Hippocampal formation (tissue), 2 donors: ENCODE results near the gene TTLL8.

Experiments used
- DNase-seq, 2 donors: peaks; one replicate each; lab custom pipeline; 2025; lab: John Stamatoyannopoulos, UW

TTLL8 gene

DNA sequence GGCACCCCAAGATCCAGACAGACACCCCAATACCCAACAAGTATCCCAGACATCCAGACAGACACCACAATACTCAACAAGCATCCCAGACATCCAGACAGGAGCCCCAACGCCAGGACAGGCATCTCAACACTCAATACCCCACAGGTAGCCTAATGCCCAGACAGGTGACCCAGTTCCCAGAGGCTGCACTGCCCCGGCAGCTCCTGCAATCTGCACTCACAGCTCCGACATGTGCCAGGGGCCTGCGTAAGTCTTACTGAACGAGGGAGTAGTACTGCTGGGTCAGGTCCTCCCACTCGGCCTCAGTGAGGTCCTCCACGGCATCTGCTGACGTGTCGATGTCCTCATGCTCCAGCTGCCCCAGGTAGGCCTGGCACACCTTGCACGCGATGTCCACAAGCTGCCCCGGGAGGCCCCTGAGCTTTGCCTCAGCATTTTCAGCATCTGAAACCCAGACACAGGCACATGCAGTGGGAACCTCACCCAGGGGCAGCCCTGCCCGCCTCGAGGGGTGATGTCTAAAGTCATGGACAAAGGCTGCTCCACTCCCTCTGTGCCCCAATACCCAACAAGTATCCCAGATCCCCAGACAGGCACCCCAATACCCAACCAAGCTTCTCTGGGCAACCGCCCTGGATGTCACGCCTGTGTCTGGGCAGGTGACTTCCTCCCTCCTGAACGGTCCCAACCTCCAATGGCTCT, 16.6 kb downstream of the TTLL8 start:
- DNase-seq: no peak

DNA sequence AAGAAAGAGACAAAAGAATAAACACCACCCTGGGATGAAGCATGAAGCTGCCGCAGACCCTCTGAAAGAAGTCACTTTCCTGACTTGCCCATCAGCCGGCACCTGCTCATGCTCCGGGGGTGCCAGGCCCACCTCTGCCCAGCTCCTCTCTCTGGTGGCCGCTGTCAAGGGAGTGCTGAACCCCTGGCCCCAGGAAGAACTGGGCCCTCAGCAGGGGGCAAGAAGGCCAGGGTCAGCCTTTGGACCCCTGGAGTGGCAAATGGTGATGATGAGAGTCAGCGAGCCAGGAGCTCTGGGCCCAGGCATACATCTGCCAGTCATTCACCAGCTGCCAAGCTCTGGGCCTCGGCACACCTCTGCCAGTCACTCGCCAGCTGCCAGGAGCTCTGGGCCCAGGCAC, 17.4 kb downstream of the TTLL8 start:
- no peak for DNase-seq

DNA sequence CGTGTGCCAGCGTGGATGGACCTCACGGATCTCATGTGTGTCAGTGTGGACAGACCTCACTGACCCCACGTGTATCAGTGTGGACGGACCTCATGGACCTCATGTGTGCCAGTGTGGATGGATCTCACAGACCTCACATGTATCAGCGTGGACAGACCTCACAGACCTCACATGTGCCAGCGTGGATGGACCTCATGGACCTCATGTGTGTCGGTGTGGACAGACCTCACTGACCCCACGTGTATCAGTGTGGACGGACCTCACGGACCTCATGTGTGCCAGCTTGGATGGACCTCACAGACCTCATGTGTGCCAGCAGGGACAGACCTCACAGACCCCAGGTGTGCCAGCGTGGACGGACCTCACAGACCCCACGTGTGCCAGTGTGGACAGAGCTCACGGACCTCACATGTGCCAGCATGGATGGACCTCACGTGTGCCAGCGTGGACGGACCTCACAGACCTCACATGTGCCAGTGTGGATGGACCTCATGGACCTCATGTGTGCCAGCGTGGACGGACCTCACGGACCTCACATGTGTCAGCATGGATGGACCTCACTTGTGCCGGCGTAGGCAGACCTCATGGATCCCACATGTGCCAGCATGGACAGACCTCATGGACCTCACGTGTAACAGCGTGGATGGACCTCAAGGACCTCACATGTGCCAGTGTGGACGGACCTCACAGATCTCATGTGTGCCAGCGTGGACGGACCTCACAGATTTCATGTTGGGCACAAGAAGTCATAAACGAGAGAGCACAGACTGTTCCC, 18.2 kb downstream of the TTLL8 start:
- no peak for DNase-seq

DNA sequence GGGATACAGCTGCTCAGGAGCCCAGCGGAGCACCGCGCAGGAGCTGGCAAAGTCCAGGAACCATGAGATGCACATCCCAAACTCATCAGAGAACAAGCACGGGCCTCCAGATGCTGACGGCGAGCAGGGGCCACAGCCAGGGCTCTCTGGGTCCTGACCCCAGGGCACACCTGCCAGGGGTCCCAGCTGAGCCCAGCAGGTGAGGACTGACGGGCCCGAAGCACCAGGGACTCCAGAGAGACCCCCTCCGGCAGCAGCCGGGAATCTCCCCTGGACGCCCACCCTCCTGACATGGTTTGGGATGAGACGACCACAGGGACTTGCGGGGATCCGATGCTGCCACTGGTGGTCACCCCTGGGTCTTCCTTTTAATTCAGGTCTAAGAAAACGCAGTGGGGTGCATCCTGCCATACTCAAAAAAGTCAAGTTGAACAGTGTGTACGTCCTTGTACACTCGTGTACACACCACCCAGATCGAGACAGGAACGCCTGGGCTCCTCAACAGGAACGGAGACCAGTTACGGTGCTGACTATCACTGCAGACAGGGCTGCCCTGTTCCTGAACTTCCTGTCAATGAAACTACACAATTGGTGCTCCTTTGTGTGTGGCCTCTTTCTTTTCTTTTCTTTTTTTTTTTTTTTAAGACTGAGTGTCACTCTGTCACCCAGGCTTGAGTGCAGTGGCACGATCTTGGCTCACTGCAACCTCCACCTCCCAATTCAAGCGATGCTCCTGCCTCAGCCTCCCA, 21.9 kb downstream of the TTLL8 start:
- no peak for DNase-seq

DNA sequence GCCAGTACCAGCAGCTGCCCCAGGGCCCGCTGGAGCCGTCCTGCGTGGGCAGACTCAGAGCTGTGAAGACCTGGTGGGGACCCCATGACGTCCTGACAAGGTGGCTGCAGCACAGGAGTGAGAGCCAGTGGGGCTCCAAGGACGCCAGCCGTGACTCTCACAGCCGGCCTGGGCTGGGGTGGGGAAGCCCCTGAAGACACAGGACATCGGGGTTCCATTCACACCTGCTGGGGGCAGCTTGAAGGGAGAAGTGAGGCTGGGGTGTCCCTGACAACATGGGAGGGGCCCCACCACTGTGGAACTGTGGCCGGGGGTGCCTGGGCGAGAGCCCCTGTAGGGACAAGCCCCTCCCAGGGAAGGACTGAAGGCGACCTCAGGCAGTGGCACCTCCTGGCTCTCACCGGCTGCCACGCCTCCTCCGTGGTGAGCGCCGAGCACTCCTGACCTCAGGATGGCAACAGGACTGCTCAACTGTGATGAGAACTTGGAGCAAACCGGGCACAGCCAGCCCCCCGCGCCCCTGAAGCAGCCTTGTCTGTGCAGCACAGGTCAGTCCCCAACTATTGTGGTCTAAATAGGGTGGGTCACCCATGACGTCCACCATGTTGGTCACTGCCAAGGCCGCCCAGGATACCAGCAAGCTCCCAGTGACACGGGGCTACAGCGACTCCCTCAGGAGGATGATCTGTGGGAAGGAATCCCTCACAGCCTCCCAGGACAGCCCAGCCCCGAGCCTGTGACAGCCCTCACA, 22.8 kb downstream of the TTLL8 start:
- DNase-seq: no peak

DNA sequence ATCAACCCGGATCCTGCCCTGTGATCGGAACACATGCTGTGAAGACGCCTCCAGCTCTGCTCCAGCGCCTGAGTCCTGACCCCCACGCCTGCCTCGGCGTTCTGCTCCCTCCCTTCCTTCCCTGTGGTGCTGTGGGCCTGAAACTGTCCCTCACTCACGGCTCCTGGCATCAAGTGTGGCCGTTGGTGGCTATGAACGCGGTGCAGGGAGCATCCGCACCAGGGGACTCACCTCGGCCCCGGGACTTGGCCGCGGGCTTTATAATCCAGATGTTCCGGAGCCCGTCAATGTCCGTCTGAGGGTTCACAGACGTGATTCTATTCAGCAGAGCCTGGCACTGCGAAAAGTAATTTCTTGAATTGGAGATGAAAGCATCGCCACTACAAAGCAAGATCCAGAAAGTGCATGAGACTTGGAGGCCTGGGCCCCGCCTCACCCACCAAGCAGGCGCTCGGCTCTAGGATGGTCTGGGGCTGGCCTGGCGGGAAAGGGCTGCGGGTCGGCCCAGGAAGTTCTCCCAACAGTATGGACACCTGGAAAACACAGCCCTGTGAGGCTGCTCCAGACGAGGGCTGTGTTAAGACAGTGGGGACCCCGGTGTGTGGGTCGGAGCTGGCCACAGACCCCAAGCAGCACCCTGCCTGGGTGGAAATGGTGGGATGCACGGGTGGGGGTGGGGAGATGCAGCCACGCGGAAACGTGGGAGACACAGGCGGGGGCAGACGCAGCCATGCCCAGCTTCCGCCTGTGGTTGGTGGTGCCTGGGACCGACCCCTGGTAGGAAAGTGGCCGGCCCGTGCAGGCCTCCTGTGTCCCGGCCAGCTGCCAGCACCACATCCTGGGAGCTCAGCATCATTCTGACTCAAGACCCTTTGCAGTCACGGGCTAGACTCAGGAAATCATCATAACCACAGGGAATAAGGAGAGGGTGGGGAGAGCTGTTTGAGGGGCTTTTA, 23.7 kb downstream of the TTLL8 start:
- no peak for DNase-seq

DNA sequence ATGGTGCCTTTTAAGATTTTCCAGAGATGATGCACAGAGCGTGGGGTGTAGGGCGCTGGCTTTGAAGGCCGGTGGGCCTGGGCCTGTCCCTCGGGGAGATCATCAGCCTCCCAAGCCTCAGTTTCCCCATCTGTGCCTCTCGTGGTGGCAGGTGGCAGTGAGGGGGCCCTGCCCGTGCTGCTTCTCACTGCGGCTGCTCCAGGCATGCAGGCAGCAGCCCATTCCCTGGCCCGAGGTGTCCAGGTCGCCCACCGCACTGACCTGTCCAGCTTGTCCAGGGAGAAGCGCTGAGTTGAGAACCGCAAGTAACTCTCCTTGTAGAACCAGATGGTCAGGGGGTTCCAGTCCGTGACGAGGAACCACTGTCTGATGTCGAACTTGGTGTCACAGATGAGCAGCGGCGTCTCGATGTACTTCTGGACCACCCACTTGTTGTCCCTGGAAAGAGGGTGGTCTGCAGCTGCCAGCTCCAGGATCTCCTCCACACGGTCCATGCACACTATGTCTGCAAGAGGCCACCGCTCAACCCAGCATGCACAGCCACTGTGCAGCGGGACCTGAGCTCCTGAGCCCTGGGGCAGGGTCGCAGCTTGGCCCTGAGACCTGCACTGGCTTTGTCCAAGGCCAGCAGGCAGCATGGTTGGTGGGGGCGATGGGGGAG, 25.0 kb downstream of the TTLL8 start:
- no peak for DNase-seq

DNA sequence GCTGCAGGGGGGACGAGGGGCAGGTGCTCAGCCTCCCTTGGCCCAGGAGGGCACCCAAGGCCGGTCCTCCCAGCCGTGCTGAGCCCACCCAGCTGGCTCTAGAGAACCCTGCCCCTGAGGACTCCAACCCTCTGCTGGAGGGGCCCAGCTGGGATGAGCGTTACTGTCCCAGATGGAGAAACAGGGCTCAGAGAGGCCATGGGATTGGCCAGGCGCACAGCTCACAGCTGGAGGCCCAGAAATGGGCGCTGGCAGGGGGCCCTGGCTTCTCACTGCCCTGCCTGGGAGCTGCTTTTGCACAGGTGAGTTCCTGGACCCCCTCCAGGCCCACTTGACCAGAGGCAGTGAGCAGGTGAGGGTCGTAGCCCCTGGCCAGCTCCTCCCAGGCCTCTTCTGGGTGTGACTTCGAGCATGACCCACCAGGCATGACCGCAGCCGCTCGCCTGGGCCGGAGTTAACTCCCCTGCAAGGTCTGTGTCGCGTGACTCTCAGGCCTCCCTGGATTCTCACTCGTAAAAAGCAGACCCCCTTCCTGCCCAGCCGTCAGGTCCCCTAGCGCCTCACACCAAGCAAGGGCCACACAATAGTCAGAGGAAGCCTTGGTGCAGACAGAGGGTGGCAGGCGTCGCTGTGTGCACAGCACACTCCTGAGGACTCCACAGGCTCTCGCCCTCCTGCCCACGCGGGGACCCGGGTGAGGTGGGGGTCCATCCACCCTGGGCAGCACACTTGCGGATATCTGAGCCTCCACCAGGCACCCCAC, 25.8 kb downstream of the TTLL8 start:
- no peak for DNase-seq

DNA sequence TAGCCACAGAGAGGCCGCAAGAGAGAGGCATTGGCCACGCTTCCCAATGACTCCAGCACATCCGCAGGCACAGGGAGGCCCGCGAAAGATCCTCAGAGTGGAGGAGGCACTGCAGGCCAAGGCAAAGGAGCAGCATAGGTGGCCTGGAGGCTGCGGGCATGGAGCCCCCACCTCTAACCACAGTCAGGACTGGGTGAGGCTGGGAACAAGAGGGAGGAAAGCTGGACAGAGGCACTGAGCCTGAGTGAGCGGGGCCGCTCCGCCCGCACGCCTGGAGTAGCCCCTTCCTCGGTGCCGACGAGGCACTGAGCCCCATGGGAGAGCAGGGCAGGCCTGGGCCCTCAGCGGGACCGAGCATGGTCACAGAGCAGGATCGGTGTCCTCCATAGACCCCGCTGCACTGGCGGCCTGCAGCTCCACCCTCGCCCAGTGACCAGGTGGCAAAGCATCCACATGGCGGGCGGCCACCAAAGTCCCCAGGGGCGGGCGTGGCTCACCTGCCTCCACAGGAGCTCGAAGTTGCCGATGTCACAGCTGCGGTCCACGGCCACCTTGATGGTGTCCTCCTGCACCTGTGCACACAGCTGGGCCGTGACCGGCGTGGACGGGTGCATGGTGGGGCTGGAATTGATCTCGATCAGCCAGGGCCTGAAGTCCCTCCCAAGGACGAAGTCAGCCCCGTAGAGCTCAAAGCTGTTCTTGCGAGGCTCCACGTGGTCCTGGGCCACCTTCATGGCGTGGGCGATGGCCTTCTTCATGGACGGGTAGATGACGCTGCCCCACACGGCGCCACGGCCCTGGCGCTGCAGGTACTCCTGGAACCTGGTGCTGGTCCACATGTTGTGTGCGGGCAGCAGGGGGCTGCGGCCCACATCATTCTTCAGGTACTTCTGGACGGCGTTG, 26.7 kb downstream of the TTLL8 start:
- no peak for DNase-seq

DNA sequence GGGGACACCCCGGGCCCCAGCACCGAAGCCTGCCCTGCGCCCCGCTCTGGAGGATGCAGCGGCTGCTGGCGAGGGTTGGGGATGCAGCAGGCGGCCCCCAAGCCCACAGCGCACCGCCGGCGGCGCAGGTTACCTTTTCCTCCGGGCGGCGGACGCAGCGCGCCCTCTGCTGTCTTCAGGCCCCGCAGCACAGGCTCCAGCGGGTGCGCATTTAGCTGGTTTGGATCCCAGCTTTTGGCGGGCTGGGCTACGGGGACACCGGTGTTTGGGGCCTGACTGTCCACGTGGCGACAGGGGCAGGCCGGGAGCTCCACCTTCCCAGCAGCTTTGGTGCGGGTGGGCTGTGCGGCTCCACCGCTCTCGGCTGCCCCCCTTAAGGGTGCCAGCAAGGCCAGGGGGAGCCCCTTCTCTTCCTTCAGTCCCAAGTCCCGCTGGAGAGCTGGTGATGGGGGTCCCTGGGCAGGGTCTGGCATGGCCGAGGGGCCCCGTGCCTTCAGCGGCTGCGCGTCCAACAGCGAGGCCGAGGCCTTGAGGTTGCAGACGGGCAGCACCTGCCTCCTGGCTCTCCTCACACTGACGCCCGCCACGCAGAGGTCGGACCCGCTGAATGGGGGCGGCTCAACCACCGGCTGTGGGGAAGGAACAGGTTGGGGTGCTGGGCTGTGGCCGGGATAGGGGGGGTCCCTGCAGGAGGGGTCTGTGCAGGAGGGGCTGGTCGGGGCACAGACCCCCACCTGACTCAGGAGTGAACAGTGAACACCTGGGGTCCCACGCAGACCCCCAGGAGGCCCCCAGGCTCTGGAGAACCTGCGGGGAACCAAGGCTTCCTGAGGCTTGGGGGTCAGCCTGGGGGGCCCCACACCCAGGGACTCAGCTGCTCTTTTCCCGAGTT, 27.6 kb downstream of the TTLL8 start:
- peak; percentile 2 to 29 for DNase-seq

DNA sequence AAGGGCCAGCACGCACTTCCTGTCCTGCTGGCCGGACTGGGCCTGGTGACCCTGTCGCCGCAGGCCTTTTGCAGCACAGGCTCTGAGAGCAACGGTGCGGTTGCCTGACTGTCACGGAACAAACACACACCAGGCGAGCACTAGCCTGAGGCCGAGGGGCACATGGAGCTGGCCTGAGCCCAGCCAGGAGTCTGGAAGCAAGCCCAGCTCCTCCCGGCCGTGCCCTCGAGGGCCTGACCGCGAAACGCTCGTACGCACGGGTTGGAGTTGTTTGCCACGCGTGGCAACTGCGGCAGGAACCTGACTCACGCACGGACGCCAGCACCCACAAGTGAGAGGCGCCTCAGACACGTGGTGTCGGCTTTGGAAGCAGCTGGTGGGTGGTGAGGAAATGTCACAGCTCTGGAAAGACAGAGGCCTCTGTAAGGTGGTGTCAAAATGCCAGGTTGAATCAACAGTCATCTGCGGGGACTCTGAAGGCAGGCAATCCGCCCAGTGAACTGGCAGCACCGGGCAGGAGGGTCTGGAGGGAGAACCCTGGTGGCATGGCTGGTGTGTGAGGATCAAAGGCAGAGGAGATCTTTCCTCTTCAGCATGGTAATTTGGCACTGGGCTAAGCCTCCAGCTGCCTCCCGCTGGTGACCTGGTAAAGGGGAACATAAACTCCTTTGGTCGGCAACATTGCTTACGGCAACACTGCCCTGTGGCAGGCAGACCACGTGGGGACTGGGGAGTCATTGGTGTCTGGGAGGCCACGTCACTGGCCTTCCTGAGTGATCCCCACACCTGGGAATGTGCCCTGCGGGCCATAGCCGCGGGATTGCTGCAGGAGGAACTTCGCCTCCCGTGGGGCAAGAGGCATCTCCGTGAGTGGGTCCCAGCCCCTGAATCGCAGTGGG, 30.2 kb downstream of the TTLL8 start:
- no peak for DNase-seq

DNA sequence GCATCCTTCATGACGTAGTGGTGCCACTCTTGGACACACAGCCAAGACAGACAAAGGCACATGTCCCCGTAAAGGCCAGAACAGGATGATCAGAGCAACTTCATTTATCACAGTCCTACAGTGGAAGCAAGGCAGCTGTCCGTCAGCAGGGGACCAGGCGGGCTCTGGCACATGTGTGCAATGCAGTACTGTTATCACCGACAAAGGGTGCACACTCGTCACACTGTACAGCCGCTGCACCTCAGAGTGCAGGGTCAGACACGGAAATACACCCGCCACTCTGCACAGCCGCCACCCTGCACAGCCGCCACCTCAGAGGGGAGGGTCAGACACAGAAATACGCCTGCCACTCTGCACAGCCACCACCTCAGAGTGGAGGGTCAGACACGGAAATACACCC, 32.1 kb downstream of the TTLL8 start:
- no peak for DNase-seq

DNA sequence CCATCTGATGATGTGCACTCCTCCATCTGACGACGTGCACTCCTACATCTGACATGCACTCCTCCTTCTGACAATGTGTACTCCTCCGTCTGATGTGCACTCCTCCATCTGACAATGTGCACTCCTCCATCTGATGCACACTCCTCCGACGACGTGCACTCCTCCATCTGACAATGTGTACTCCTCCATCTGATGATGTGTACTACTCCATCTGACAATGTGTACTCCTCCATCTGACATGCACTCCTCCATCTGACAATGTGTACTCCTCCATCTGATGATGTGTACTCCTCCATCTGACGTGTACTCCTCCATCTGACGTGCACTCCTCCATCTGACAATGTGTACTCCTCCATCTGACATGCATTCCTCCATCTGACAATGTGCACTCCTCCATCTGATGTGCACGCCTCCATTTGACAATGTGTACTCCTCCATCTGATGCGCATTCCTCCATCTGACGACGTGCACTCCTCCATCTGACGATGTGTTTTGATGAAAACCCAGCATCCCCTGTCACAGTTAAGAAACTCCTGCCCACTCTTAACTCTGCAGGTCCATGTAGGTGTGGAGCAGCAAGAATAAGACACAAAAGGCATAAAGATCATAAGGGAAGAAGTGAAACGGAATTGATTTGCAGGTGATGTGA, 35.8 kb downstream of the TTLL8 start:
- no peak for DNase-seq

DNA sequence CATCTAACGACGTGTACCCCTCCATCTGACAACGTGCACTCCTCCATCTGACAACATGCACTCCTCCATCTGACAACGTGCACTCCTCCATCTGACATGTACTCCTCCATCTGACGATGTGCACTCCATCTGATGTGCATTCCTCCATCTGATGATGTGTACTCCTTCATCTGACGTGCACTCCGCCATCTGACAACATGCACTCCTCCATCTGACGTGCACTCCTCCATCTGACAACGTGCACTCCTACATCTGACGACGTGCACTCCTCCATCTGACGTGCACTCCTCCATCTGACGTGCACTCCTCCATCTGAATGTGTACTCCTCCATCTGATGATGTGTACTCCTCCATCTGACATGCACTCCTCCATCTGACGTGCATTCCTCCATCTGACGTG, 37.5 kb downstream of the TTLL8 start:
- DNase-seq: no peak

DNA sequence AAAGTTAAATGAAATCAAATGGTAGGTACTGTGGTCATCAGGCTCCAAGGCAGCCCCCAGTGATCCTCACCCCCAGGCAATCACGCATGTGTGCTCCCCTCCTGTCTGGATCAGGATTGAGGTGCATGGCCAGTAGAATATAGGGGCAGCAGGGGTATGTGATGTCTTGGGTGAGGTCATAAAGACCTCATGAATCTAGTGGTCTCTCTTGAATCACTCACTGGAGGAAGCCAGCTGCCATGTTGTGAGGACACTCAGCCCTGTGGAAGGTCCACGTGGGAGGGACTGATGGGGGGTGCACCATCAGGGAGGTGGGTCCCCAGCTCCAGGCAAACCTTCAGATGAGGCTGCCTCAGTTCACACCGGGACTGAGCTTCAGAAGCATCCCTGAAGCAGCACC, 38.8 kb downstream of the TTLL8 start:
- DNase-seq: no peak
